ENCODE results near the gene OPCML. TPM values are rescaled to one million over a fixed set of nuclear protein-coding genes. Genes with fewer than 3 reads are reported as not detected.

Gene OPCML
- polyA plus RNA-seq, 3 donors from 2014 or later, result not detected

DNA sequence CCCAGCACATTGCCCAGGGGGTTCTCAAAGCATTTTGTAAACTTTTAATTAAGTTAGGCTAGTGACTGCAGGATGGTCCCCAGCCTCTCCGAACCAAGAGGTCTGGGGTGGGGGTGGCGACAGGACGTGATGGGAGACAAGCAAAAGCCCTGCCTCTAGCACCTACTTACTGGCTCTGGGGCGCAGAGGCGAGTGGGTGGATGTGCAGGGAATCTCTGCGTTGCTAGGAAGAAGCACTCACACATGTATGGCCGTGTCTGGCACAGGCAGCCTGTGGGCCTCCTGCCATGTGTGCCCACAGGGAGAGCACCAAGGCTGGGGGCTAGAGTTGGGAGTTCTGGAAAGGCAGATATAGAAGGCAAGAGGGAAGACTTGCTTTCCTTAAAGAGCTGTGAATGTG is 6.3 kb downstream of the OPCML start:
- no peak overlapping the region for H3K4me3 Mint-ChIP-seq
- no peaks in the 10 kb centered on the region for H3K36me3 Mint-ChIP-seq
- DNase-seq, result no peak
- no peaks in the 10 kb centered on the region for H3K4me1 Mint-ChIP-seq
- H3K27me3 Mint-ChIP-seq (ENCODE audit: low read depth in 3 of 3), result peaks cover 2 to 11% (median 7%) of the 10 kb centered on the region in 3 donors
- no peak overlapping the region for H3K27ac Mint-ChIP-seq
- peaks cover 0 to 3% (median 0%) of the 10 kb centered on the region in 6 donors for H3K9me3 Mint-ChIP-seq

DNA sequence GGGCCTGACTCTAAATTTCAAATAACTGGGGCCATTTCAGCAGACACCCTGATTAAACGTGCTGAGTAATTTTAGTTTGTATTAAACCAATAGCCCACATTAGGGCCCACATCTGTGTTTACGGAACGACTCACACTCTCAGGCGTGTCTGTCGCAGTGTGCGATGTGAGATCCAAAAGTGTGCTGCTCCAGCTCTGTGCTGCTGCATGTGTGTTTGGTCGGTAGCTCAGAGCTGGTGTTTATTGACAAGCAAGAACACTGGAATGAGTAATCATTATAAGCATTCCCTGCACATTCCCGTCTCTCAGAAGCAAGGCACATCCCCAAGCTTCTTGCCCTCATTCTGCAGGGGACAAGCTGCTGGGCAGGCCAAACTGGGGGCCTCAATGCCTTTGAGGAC is 7.8 kb downstream of the OPCML start:
- Mint-ChIP-seq H3K9me3 (peaks cover 0 to 3% (median 0%) of the 10 kb centered on the region in 6 donors), H3K27me3 (ENCODE audit: low read depth in 3 of 3) (peaks cover 2 to 5% (median 3%) of the 10 kb centered on the region in 3 donors)

DNA sequence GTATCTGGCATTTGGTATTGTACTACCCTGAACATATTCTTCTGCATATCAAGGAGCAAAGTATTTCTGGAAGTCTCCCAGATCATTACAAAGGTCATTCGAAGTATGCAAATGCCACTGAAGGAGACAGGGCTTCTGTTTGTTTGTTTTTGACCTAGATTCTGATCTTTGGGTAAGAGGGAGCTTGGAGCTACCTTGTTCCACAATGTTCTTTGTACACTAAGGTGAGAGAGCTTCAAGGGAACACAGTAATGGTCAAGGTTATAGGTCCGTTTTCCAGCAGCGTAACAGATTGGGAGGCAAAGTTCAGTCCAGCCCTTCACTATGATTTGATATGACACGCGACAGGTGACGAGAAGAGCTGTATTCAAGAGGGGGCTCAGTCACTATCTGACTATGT is 10.0 kb downstream of the OPCML start:
- Mint-ChIP-seq H3K27me3 (ENCODE audit: low read depth in 3 of 3) (peaks cover 0 to 4% (median 4%) of the 10 kb centered on the region in 3 donors), H3K27ac (no peak overlapping the region), H3K36me3 (no peaks in the 10 kb centered on the region), H3K4me1 (no peaks in the 10 kb centered on the region), H3K4me3 (no peak overlapping the region), H3K9me3 (peaks cover 0 to 8% (median 0%) of the 10 kb centered on the region in 6 donors)
- no peak for DNase-seq

More for the DNA sequence above, 7.8 kb downstream of the OPCML start:
- no peaks in the 10 kb centered on the region for H3K36me3 Mint-ChIP-seq
- no peak overlapping the region for H3K4me3 Mint-ChIP-seq
- H3K4me1 Mint-ChIP-seq, result no peaks in the 10 kb centered on the region
- no peak overlapping the region for H3K27ac Mint-ChIP-seq
- DNase-seq, result no peak

DNA sequence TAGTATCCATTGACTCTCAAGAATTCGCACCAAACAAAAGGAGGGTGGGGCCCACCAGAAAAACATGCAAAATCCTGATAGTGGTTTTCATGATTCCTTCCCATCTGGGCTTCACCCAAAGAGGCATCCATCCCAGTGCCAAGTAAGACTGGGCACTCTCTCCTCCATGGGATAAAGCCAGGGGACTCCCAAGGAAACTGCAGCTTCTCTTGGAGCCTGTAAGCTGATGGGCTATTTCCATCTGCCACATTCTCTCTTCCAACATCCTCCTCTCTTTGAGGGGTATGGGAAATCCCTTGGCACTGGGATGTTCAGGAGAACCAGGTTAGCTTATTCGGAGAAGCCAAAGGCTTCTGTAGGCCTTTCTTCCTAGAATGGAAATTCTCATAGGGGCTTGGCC is 10.8 kb downstream of the OPCML start:
- Mint-ChIP-seq H3K4me3 (no peak overlapping the region), H3K27ac (no peak overlapping the region), H3K27me3 (ENCODE audit: low read depth in 3 of 3) (peaks cover 0 to 4% (median 4%) of the 10 kb centered on the region in 3 donors), H3K36me3 (no peaks in the 10 kb centered on the region), H3K4me1 (no peaks in the 10 kb centered on the region), H3K9me3 (peaks cover 0 to 8% (median 0%) of the 10 kb centered on the region in 6 donors)
- DNase-seq, result no peak

DNA sequence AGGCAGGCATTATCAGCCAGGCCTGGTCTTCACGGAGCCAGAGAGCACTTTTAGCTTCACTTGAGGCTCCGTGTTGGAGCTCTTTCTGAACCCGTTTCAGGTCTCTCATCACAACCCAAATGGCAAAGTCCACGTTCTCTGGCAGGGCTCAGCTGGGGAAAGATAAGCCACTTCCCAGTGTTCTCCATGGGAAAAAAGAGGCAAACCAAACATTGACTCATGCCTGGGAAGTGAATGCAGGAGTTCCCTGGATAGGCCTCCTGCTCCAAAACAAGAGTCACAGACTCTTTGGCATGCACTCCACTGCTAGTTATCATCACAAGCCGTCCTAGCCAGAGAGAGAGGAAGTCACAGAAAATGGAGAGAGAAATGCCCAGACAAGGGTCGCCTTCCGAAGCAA is 11.6 kb downstream of the OPCML start:
- H3K27me3 Mint-ChIP-seq (ENCODE audit: low read depth in 3 of 3), result peaks cover 0 to 4% (median 4%) of the 10 kb centered on the region in 3 donors
- H3K27ac Mint-ChIP-seq, result no peak overlapping the region
- no peak overlapping the region for H3K4me3 Mint-ChIP-seq
- H3K36me3 Mint-ChIP-seq, result no peaks in the 10 kb centered on the region
- H3K4me1 Mint-ChIP-seq, result no peaks in the 10 kb centered on the region
- DNase-seq, result no peak
- peaks cover 0 to 6% (median 0%) of the 10 kb centered on the region in 6 donors for H3K9me3 Mint-ChIP-seq

DNA sequence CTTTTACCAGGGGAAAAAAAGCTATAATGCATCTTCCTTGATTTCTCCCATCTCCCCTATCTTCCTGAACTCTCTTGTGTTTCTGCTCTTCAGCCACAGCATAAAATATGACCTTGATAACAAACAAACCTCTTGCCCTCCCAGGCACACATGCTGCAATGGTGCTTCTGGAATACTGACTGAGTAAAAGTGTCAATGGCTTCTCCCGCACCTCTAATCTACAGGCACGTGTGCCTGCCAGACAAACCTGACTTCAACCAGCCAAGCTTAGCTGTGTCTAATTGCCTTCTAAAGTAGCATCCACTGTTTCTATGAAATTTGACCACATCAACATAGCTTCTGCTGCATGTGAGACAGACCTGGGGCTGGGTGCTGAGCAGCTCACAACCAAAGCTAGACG is 12.7 kb downstream of the OPCML start:
- H3K36me3 Mint-ChIP-seq, result no peaks in the 10 kb centered on the region
- H3K9me3 Mint-ChIP-seq, result peaks cover 0 to 9% (median 0%) of the 10 kb centered on the region in 6 donors
- H3K4me3 Mint-ChIP-seq, result no peak overlapping the region
- H3K27me3 Mint-ChIP-seq (ENCODE audit: low read depth in 3 of 3), result peaks cover 0 to 4% (median 4%) of the 10 kb centered on the region in 3 donors
- H3K27ac Mint-ChIP-seq, result no peak overlapping the region
- no peak for DNase-seq
- H3K4me1 Mint-ChIP-seq, result no peaks in the 10 kb centered on the region

DNA sequence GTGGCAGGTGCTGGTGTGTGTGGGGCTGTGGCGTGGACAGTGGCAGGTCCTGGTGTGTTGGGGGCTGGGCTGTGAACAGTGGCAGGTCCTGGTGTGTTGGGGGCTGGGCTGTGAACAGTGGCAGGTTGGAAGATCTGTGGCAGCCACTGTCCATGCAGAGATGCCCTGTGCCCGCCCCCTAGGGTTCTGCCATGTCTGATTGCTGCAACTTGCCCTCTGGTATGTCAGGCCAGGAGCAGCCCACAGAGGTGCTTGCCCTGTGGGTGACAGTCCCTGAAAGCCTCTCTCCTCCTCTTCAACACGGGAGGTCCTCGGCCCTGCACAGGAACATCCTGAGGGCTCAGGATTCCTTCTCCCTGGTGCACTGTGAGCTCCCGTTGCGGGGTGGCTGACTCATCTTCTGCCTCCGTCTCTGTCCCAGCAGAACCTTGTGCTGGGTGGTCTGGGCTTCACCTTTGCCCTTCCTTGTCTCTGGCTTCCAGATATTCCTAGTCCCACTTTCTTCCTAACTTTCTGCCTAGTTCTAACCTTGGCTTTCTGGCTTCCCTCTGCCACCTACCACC is 13.5 kb downstream of the OPCML start:
- no peak for DNase-seq
- Mint-ChIP-seq H3K27ac (no peak overlapping the region), H3K4me1 (no peaks in the 10 kb centered on the region), H3K9me3 (peaks cover 0 to 9% (median 0%) of the 10 kb centered on the region in 6 donors), H3K36me3 (no peaks in the 10 kb centered on the region), H3K4me3 (no peak overlapping the region), H3K27me3 (ENCODE audit: low read depth in 3 of 3) (peaks cover 0 to 4% (median 4%) of the 10 kb centered on the region in 3 donors)

DNA sequence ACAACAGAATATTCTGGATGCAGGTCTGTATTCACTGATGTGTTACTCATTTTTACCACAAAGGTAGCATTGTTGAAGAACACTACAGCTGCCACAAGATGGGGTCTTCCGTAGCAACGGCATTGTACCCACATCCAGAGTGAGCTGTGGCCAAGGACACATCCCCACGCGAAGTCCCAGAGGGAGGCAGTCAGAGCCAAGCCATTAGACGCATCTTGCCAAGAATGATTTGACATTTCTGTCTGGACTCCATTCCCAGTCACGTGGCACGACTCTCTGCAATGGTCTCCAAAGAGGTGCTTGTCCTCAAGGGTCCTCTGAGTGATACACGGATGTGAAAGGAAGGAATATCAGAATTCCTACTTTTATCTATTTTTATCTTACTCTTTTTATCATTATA is 15.5 kb downstream of the OPCML start:
- no peaks in the 10 kb centered on the region for H3K36me3 Mint-ChIP-seq
- H3K27me3 Mint-ChIP-seq (ENCODE audit: low read depth in 3 of 3), result peaks cover 0 to 4% (median 4%) of the 10 kb centered on the region in 3 donors
- H3K9me3 Mint-ChIP-seq, result peaks cover 0 to 12% (median 0%) of the 10 kb centered on the region in 6 donors
- H3K4me1 Mint-ChIP-seq, result no peaks in the 10 kb centered on the region
- no peak overlapping the region for H3K27ac Mint-ChIP-seq
- no peak for DNase-seq
- H3K4me3 Mint-ChIP-seq, result no peak overlapping the region

DNA sequence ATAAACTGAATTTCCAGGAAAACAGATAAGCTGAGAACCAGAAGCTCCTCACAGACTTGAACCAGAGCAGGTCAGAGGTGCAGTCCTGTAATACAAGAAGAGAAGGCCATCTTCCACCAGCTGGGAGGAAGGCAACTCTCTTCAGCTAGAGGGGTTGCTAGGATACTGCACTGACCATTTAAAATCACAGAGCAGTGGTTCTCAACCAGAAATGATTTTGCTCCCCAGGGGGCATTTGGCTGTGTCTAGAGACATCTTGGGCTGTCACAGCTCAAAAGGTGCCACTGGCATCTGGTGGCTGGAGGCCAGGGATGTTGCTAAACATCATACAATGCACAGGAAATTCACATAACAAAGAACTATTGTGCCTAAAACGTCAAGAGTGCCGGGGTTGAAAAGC is 17.2 kb downstream of the OPCML start:
- Mint-ChIP-seq H3K4me3 (no peak overlapping the region), H3K9me3 (peaks cover 0 to 14% (median 0%) of the 10 kb centered on the region in 6 donors), H3K4me1 (no peaks in the 10 kb centered on the region), H3K27me3 (ENCODE audit: low read depth in 3 of 3) (peaks cover 0 to 4% (median 4%) of the 10 kb centered on the region in 3 donors), H3K27ac (no peak overlapping the region), H3K36me3 (no peaks in the 10 kb centered on the region)
- DNase-seq, result no peak

DNA sequence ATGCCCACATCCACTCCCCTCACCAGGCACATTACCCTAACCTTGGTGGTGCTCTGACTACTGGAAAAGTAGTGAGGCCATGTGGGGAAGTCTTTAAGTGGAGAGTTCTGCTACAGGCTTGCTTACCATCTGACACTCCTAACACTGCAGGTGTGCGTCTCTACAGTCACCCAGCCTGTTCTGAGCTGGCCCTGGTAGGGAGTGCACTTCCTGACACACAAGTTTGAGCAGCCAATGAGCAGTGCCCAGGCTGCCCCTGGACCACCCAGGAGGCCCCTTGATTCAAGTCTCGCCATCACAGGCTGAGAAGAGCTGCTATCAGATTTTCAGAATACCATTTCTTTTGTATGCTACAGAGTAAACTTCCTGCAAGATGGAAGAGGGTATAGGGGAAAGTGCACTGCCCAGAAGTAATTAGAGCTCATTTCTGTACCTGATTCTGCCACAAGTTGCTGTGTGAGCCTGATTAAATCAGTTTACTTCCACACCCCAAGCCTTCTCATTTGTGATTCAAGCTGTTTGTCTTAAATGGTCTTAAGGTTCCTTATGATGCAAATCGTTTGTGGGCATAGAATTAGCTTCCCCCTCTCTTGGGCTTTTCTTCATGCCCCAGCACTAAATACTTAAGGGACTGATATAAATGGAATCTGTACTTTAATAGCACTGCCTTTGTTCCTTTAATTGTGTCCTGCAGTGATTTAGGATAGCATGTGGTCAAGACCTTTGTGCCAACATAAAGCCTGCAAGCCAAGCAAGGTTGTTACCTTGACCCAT is 22.2 kb downstream of the OPCML start:
- peaks cover 0 to 2% (median 0%) of the 10 kb centered on the region in 3 donors for H3K27me3 Mint-ChIP-seq (ENCODE audit: low read depth in 3 of 3)
- H3K4me3 Mint-ChIP-seq, result no peak overlapping the region
- no peaks in the 10 kb centered on the region for H3K4me1 Mint-ChIP-seq
- DNase-seq, result no peak
- H3K36me3 Mint-ChIP-seq, result no peaks in the 10 kb centered on the region
- no peak overlapping the region for H3K27ac Mint-ChIP-seq
- H3K9me3 Mint-ChIP-seq, result peaks cover 0 to 6% (median 0%) of the 10 kb centered on the region in 6 donors

DNA sequence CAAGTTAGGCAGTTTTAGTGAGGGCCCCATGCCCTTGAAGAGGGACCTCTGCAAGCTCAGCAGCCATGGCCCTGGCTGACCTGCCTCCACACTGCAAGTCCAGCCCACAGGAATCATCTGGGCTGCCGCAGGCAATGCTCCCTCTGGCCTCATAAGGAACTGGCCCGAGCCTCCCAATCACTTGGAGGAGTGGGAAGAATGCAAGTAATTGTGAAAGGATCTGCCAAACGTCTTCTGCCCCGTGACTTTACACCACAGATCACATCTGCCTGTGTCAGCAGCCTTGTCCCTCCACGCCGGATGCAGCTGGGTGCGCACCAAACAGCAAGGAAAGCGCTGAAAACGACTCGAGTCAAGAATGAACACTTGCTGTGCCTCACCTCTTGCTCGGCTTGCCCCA is 23.8 kb downstream of the OPCML start:
- no peaks in the 10 kb centered on the region for H3K36me3 Mint-ChIP-seq

DNA sequence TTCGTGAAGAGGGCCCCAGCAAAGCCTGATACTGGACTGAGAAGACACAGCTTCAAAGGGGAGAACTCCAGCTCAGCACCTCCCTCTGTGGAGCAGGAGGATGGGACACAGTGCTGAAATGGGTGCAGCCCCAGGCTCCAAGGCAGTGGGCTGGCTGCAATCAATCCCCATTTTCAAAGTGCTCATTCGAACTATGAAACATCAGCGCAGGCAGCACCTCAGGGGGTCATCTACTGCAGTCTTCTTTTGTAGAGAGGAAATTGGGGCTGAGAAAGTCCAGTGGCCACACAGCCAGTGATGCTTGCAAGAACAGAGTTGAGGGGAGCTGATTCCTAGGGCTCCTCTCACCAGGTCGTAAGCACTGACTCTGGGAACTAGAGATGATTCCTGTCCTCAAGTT is 25.1 kb downstream of the OPCML start:
- Mint-ChIP-seq H3K9me3 (peaks cover 0 to 4% (median 0%) of the 10 kb centered on the region in 6 donors), H3K4me3 (no peak overlapping the region), H3K27ac (no peak overlapping the region), H3K4me1 (no peaks in the 10 kb centered on the region), H3K27me3 (ENCODE audit: low read depth in 3 of 3) (peaks cover 0 to 2% (median 2%) of the 10 kb centered on the region in 3 donors), H3K36me3 (no peaks in the 10 kb centered on the region)
- no peak for DNase-seq

More for the DNA sequence above, 23.8 kb downstream of the OPCML start:
- DNase-seq, result no peak
- Mint-ChIP-seq H3K27ac (no peak overlapping the region), H3K4me1 (no peaks in the 10 kb centered on the region), H3K27me3 (ENCODE audit: low read depth in 3 of 3) (peaks cover 0 to 2% (median 0%) of the 10 kb centered on the region in 3 donors), H3K4me3 (no peak overlapping the region), H3K9me3 (peaks cover 0 to 5% (median 0%) of the 10 kb centered on the region in 6 donors)

DNA sequence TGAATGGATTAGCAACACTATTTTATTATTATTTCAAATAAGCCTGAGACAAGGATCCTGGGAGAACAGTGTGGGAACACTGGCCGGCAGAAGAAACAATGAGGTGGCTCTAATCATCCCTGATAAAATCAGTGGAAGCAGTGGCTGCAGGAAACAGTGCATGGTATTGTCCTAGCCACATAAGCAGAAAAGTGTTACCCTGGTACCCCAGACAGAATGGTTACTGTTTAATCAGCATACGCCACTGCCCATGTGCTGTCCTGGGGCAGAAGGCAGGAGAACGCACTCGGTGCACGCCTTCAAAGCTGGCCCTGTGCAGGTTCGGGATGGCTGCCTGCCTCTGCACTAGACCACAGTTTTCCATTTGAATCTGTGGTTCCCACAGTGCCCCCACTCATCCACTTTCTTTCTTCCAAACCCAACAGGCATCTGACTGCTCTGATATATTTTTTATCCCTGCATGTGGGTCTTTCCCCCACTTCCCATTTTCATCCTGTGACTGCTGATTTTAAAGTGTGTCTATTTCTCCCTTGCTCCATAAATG is 25.7 kb downstream of the OPCML start:
- H3K36me3 Mint-ChIP-seq, result no peaks in the 10 kb centered on the region
- no peaks in the 10 kb centered on the region for H3K4me1 Mint-ChIP-seq
- no peak for DNase-seq
- H3K27me3 Mint-ChIP-seq (ENCODE audit: low read depth in 3 of 3), result peaks cover 0 to 2% (median 2%) of the 10 kb centered on the region in 3 donors
- no peak overlapping the region for H3K4me3 Mint-ChIP-seq
- H3K27ac Mint-ChIP-seq, result no peak overlapping the region
- peaks cover 0 to 4% (median 0%) of the 10 kb centered on the region in 6 donors for H3K9me3 Mint-ChIP-seq

DNA sequence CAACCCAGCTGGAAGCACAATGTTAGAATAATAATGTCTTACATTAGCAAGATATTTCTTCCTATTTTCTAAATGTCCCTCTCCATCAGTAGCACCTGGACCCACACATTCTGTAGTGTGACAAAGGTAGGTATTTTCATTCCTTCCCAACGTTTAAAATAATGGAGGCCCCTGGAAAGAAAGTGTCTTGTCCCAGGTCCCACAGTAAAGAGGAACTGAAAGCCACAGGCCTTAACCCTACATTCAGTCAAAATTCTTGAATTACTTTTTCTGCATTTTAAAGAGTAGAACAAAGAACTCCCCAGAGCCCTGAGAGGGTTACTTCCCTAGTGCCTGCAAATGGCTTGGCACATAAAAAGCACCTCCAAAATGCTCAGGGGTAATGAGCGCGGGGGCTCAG is 26.3 kb downstream of the OPCML start:
- Mint-ChIP-seq H3K4me3 (no peak overlapping the region), H3K27me3 (ENCODE audit: low read depth in 3 of 3) (peaks cover 0 to 2% (median 2%) of the 10 kb centered on the region in 3 donors), H3K27ac (no peak overlapping the region), H3K4me1 (no peaks in the 10 kb centered on the region), H3K9me3 (peaks cover 0 to 2% (median 0%) of the 10 kb centered on the region in 6 donors), H3K36me3 (no peaks in the 10 kb centered on the region)
- DNase-seq, result no peak

Measured in immature natural killer cell (primary cell).